DMS79 treated with DMSO at 0.1 percent for 48 hours (cell line): ENCODE data around the gene GAA.

Source experiments
- DNase-seq: peaks from one replicate; lab custom pipeline; 2025; lab: John Stamatoyannopoulos, UW

Gene GAA

DNA sequence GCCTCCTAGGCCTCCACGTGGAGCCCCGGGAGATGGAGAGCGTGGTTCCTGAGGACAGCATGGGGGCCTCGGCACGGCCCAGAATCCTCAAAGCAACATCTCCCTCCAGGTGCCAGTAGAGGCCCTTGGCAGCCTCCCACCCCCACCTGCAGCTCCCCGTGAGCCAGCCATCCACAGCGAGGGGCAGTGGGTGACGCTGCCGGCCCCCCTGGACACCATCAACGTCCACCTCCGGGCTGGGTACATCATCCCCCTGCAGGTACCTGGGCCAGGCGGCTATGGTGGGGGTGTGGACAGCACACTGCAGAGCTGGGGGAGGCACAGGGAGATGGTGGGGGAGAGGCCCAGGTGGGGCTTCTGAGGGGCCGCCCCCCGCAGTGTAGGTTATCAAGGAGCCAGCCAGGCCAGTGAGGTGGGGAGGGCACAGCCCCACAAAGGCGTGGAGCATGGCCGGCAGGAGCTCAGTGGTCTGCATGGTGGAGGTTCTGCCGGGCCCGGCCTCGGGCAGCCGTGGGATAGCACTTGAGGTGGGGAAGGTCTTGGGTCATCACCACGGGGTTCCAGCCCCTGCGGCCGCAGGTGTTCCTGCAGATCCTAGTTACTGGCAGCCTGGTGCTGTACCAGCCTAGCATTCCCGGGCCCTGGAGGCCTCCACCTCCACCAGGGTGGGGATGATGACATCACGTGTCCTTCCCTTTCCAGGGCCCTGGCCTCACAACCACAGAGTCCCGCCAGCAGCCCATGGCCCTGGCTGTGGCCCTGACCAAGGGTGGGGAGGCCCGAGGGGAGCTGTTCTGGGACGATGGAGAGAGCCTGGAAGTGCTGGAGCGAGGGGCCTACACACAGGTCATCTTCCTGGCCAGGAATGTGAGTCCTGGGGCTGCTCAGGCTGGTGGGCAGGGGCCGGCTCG lies 16.4 kb downstream of the GAA start:
- DNase-seq, result no peak

DNA sequence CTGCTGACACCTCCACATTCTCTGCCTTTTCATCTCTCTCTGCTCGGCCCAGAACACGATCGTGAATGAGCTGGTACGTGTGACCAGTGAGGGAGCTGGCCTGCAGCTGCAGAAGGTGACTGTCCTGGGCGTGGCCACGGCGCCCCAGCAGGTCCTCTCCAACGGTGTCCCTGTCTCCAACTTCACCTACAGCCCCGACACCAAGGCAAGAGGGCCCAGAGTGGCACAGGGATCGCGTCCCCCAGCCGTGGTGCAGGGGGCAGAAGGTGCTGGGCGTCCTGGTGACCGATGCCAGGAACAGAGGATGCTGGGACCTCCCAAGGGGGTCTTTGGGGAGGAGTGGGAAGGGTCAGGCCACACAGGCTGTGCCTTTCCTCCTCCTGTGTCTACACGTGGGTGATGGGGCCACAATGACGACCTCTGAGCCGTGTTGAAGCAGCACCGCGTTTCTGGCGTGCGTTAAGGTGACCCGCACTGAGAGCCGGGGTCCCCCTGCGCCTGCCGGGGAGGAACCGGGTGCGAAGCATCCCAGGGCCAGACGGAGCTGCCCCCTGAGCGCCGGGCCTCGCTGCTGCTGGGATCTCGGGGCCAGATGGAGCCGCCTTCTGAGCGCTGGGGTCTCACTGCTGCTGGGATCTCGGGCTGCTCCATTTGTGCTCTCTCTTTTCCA lies 17.4 kb downstream of the GAA start:
- DNase-seq, result no peak

DNA sequence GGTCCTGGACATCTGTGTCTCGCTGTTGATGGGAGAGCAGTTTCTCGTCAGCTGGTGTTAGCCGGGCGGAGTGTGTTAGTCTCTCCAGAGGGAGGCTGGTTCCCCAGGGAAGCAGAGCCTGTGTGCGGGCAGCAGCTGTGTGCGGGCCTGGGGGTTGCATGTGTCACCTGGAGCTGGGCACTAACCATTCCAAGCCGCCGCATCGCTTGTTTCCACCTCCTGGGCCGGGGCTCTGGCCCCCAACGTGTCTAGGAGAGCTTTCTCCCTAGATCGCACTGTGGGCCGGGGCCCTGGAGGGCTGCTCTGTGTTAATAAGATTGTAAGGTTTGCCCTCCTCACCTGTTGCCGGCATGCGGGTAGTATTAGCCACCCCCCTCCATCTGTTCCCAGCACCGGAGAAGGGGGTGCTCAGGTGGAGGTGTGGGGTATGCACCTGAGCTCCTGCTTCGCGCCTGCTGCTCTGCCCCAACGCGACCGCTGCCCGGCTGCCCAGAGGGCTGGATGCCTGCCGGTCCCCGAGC lies 17.9 kb downstream of the GAA start:
- DNase-seq, result no peak

DNA sequence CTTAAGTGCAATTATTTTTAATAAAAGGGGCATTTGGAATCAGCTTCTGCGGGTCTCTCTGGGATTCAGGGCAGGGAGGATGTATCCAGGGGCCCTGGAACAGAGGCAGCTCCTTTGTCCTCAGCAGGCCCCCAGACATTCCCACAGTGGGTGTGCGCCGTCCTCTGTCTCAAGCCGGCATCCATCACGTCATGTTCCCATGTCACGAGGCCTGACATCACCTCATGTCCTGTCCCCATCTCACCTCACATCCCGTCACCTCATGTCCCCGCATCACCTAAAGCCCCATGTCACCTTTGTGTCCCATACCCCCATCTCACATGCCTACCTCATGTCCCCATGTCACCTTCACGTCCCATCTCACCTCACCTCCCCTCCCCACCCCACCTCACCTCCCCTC lies 18.5 kb downstream of the GAA start:
- DNase-seq, result no peak

DNA sequence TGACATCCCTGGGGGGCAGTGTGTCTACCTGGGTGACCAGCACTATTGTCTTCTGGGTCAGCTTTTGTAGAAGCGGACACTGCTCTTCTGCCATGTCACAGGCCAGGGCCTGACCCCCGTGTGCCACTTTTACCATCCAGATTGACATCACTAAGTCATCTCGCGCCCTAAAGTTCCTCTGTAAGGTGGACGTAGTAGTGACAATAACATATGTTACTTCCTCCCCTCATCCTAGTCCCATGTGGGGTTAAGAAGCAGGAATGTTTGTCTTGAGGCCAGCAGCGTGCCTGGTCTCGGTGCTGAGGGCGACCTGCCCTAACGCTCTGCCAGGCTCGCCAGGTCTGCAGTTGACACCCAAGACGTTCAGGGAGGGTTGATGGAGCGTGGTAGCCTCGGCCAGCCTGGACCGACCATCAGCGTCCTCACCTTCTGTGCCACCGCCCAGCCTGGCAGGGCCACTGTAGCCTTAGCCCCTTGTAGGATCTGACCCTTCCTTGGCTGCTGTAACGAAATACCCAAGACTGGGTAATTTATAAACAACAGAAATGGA lies 20.7 kb downstream of the GAA start:
- no peak for DNase-seq

DNA sequence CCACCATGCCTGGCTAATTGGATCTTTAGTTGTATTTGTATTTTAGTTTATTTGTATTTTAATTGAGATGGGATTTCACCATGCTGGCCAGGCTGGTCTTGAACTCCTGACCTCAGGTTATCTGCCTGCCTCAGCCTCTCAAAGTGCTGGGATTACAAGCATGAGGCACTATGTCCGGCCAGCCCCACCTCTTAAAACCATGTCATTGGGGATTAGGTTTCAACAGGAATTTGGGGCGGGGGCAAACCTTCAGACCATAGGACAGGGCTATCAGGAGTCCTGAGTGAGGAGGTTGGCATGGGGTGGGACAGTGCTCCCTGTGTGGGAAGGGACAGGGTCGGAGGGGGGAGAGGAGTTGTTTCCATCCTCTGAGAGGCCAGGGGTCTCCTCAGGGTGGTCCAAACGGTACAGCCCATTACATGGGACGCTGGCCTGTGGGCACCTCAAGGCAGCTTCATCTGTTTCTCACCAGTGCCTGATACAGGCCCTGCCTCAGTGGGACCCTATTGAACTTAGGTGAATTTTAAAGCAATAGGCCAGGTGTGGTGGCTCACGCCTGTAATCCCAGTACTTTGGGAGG lies 21.6 kb downstream of the GAA start:
- DNase-seq, result no peak

DNA sequence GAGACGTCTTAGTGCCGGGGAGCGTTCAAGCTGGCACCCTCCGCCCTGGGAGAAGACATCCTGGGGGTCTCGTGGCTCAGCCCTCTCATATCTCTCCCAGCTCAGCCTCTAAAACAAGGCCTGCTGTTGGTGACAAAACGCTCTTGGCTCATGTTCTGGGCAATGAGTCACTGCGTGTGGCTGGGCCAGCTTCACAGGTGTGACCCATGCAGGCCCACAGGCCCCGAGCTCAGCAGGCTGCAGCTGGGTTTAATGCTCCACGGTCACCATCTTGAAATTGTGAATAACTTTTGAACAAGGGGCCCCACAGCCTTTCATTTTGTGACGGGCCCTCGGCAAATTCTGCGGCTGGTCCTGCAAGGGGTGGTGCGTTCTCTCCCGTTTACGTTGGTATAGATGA lies 22.4 kb downstream of the GAA start:
- no peak for DNase-seq

DNA sequence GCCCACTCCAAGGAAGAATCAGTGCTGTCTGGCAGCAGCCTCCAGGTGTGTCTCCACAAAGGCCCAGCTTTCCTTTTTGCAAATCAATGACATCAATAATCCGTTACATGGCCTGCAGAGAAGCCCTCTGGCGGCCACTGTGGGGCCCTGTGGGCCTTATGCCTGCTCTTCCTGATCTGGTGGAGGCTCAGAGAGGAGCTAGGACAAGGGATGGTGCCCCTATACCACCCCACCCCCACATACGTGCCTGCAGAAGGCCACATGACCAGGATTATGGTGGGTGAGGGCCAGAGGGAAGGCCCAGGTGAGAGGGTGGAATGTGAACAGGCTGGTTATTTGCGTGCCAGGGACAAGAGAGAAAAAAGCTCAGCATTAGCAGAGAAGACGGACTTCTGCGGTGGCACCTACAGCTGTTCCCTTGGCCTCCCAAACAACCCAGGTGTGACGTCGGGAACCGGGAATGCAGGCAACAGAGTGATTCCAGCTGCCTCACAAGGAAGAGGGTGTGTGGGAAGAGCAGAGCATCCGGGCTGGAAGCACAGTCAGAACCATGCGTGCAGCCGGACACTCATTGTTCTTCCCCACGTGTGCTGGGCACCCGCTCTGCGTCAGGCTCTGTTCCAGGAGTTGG lies 23.1 kb downstream of the GAA start:
- no peak for DNase-seq

DNA sequence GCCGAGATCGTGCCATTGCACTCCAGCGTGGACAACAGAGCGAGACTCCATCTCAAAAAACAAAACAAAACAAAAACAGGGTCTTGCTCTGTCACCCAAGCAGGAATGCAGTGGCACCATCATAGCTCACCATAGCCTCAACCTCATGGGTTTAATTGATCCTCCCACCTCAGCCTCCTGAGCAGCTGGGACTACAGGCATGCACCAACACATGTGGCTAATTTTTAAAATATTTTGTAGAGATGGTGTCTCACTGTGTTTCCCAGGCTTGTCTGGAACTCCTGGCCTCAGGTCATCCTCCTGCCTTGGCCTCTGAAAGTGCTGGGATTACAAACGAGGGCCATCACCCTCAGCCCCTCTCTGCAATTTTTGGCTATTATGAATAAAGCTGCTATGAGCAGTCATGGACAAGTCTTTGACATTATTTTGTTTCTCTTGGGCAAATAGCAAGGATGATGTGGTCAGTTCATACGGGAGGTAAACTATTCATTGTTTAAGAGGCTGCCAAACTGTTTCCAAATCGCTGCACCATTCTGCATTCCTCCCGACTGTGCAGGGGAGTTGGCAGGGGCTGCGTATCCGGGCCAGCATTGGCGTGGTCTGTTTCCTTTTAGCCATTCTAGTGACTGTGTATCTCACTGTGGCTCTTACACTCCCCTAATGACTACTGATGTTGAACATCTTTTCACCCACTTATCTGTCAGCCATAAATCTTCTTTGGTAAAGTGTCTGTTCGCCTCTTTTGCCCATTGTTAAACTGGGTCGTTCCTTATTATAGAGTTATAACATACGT lies 24.5 kb downstream of the GAA start:
- no peak for DNase-seq

DNA sequence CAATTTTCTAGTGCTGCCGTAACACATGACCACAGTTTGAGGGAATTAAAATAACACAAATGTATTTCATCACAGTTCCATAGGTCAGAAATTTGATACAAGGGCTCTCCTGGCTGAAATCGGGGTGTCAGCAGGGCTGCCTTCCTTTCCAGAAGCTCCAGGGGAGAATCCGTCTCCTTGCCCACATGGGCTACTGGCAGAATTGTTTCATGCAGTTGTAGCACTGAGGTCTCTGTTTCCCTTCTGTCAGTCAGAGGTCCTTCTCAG lies 25.0 kb downstream of the GAA start:
- no peak for DNase-seq

DNA sequence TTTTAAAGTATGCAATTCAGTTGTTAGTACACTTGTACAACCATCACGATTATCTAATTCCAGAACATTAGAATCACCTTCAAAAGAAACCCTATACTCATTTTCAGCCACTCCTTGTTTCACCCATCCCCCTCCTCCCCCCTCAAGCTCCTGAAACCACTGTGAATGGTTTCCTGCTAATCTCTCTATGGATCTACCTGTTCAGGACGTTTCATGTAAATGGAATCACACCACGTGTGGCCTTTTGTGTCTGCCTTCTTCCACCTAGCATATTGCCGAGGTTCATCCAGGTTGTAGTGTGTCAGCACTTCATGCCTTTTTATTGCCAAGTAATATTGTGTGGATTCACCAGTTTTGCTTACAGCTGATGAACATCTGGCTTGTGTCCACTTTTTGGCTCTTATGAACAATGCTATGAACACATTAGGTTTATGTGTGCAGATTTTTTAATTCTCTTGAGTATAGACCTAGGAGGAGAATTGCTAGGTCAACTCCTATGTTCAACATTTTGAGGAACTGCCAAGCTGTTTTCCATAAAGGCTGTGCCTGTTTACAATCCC lies 27.7 kb downstream of the GAA start:
- no peak for DNase-seq

DNA sequence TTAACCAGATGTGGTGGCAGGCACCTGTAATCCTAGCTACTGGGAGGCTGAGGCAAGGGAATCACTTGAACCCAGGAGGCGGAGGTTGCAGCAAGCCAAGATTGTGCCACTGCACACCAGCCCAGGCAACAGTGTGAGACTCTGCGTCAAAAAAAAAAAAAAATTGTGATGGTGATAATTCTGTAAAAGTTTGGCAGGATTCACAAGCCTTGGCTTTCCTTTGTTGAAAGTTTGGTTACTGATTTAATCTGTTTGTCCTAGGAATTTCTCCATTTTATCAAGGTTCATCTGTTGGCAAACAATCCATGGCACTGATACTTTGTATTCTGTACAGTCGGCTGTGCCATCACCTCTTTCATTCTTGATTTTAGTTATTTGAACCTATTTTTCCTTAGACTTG lies 29.6 kb downstream of the GAA start:
- no peak for DNase-seq

DNA sequence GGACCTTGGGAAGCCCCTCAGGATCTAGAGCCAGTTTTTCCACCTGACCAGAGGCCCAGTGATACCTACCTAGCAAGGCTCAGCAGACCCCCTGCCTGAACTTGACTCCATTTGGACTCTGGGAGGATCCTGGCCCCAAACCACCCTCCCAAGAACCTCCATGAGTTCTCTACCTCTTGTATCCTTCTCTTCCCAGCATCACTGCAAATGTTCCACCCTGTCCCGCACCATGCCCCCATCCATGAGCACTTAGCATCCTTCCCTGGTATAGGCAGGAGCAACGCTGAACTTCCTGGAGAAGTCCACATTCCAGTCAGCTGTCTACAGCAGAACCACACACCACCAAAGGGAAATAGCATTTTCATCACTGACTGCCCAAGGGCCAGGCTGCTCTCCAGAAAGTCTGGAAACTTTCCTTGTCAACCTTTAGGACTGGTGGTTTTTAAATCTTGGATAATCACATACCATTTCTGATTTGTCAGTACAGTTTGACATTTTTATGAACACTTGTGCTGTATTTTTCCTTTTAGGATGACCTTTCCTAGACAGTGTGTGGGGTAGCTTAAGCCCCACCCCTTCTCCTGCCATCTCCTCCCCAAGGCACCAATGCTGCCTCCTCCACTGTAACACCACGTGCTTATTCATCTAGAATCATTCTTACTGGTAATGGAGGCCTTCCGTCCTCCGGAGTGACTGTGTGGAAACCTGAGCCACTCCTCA lies 31.7 kb downstream of the GAA start:
- no peak for DNase-seq

DNA sequence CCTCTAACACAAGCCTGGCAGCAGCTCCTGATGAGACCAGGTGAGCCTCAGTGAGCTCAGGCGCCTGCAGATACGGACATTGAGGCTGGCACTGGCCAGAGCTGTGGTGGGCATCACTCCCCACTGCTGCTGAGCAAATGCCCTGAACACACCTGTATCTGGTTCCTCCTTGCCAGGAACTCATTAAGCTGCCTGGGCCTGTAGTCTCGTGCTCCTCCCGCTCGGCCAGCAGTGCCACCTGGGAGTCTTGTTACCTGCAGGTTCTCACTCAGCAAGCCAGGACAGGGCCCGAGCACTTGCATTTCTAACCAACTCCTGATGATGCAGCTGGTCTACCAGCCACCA lies 32.2 kb downstream of the GAA start:
- DNase-seq, result no peak

DNA sequence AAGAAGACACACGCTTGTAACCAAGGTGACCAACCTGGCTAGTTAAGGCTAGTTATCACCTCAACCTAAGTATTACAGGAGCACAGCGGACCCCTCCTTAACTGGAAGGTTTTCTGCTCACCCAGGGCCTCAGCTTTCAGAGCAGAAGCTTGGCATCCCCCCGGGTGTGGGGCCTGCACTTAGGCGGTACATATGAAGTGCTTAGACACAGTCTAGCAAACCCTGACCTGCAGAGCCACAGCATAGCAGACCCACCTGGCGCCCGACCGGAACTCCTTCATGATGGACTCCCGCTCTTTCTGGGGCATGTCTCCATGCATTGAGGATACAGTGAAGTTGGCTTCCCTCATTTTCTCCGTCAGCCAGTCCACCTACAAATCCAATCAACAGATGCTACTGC lies 35.8 kb downstream of the GAA start:
- DNase-seq, result no peak

DNA sequence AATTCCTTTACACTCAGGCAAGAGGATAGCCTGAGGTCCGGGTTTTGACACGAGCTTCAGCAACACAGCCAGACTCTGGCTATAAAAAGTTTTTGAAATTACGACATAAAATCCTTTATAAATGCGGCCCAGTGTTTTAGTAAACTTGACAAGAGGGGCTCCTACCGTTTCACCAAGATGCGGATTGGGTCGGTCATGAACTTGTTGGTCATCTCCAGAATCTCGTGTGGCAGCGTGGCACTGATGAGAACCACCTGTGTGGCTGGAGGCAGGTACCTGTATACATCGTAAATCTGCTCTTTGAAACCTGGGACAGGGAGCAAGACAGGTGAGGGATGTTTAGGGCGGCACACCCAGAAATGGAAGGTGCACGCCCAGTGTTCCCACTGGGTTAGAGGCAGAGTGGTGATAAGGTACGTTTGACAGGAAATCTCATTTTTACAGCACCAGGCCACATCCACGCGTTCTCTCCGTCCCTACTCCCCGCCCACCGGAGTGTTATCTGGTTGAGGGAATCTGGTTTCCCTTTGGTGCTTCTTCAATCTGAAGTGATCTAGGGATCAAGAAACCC lies 37.6 kb downstream of the GAA start:
- DNase-seq, result no peak

DNA sequence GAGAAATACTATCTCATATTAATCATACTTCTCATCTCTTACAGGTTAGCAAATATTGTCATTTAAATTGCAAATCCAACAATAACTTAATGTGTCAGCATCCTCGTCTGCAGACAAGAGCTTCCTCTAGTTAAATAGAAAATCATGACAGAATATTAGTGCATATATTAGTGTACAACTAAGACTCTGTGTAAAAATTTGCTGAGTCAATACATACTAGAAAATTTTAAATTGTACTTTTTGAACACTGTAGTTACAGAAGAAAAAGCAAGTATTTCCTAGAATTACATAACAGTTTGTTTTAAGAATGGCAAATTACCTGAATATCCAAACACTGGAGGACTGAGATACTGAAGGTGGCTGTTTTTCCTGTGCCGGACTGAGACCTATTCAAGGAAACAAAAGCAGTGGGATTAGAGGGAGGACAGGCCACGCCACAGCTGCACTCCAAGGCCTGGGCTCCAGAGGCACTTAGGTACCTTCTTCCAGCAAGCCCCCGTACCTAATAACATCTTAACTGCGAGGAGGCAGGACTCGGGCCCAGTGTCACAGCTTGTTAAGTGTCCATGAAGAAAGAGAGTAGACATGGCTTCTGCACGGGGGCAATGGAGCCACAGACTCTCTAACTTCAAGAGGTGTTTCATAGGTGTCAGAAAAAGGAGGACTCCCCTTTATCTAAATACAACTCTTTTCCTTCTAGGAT lies 40.2 kb downstream of the GAA start:
- DNase-seq, result no peak

DNA sequence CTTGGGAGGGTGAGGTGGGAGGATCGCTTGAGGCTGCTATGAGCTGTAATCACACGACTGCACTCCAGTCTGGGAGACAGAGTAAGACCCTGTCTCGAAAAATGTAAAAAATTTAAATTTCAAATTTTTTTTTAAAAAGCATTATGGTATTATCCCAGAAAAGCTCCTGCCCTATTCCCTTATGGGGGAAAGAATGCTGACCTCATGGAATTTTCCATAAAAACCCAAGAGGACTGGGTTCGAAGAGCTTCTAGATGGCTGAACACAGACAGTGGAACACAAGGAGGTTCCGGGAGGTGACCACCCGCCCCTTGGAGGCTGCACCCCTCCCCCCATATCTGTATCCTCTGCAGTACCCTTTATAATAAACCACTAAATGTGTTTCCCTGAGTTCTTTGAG lies 41.5 kb downstream of the GAA start:
- no peak for DNase-seq
